Measurements from ENCODE around the gene PRKCE.

DNA sequence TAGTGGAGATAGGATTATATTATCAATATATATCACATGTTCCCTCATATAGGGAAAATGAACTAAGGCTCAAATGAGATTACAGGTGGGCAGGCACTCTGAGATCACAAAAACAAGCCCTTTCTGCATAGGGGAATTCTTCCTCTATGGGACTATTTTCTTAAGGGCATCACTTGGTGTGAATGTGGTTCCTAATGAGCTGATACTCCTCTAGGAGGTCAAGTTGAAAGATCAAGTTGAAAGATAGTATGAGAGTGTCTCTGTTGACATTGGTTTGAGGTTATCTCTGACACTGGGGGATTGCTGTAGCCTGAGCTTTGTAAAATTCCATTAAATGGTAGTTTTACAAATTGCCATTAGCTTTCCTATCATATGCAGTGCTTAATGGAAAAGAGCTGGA is 270.4 kb downstream of the PRKCE start:
- TF ChIP-seq, protein P1, sequence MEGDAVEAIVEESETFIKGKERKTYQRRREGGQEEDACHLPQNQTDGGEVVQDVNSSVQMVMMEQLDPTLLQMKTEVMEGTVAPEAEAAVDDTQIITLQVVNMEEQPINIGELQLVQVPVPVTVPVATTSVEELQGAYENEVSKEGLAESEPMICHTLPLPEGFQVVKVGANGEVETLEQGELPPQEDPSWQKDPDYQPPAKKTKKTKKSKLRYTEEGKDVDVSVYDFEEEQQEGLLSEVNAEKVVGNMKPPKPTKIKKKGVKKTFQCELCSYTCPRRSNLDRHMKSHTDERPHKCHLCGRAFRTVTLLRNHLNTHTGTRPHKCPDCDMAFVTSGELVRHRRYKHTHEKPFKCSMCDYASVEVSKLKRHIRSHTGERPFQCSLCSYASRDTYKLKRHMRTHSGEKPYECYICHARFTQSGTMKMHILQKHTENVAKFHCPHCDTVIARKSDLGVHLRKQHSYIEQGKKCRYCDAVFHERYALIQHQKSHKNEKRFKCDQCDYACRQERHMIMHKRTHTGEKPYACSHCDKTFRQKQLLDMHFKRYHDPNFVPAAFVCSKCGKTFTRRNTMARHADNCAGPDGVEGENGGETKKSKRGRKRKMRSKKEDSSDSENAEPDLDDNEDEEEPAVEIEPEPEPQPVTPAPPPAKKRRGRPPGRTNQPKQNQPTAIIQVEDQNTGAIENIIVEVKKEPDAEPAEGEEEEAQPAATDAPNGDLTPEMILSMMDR (IDR thresholded peaks at IDR 0.05): no peak
- TF ChIP-seq POLR2A (IDR thresholded peaks at IDR 0.05): no peak
